Stimulated activated CD8-positive, alpha-beta memory T cell treated with anti-CD3 and anti-CD28 coated beads, Interleukin-12 subunit alpha, Interleukin-12 subunit beta, amount 100 ng/mL, for 1 hour (primary cell): ENCODE results near the gene KRTAP17-1.
"Not testable (repeated sequence)": the region's sequence is repeated elsewhere in the genome, so short reads cannot be mapped to it uniquely, and the experiment has no call there.

ENCODE experiments used
- DNase-seq: peaks from one replicate; pipeline ENCODE4 v3.0.0-alpha.2; 2020; ENCODE audit warnings: low read depth

Gene KRTAP17-1

GRCh38 chr17:41302981-41303380 lies 12.5 kb downstream of the KRTAP17-1 start:
- DNase-seq, result no peak

- no peak for DNase-seq
These were observed 13.3 kb downstream of the KRTAP17-1 start, which contains the start of gene KRTAP29-1 for GRCh38 chr17:41301916-41302901. Gene KRTAP29-1 (minus strand): TSS chr17:41302851. CDS start chr17:41302851, 0 bp downstream.

- no peak for DNase-seq
These were observed 14.2 kb downstream of the KRTAP17-1 start for GRCh38 chr17:41301204-41301790.

GRCh38 chr17:41298458-41299135 lies 16.9 kb downstream of the KRTAP17-1 start:
- DNase-seq, result no peak

GRCh38 chr17:41296846-41297245 lies 18.7 kb downstream of the KRTAP17-1 start:
- no peak for DNase-seq

- no peak for DNase-seq
These were observed 21.5 kb downstream of the KRTAP17-1 start for GRCh38 chr17:41294016-41294415.

- no peak for DNase-seq
These were observed 28.5 kb downstream of the KRTAP17-1 start for GRCh38 chr17:41287050-41287449.

GRCh38 chr17:41284546-41284945 lies 31.0 kb downstream of the KRTAP17-1 start:
- no peak for DNase-seq

GRCh38 chr17:41284043-41284442 lies 31.5 kb downstream of the KRTAP17-1 start:
- no peak for DNase-seq

GRCh38 chr17:41278176-41278955 lies 37.1 kb downstream of the KRTAP17-1 start:
- no peak for DNase-seq

- not testable (repeated sequence) for DNase-seq
These were observed 39.8 kb downstream of the KRTAP17-1 start, which contains the start of gene KRTAP9-7 for GRCh38 chr17:41275648-41276190. Gene KRTAP9-7 (plus strand): TSS chr17:41275698. CDS start chr17:41275698, 0 bp downstream.

GRCh38 chr17:41271858-41272257 lies 43.7 kb downstream of the KRTAP17-1 start:
- no peak for DNase-seq

- DNase-seq, result not testable (repeated sequence)
These were observed 44.2 kb downstream of the KRTAP17-1 start for GRCh38 chr17:41271323-41271722.

GRCh38 chr17:41267711-41268110 lies 47.8 kb downstream of the KRTAP17-1 start:
- DNase-seq, result no peak

GRCh38 chr17:41265078-41265477 lies 50.4 kb downstream of the KRTAP17-1 start, which contains the start of gene KRTAP9-6:
Gene KRTAP9-6 (plus strand): TSS chr17:41265378. CDS start chr17:41265378, 0 bp downstream.
- DNase-seq, result no peak
